ENCODE results near the gene CASP9. TPM values are rescaled to one million over a fixed set of nuclear protein-coding genes. Genes with fewer than 3 reads are reported as not detected.
"Not testable (repeated sequence)": the region's sequence is repeated elsewhere in the genome, so short reads cannot be mapped to it uniquely, and the experiment has no call there.

The CASP9 gene
- total RNA-seq, 1 donor from 2014 or later = 18.6 TPM

GRCh38 chr1:15484443-15484842, 39.6 kb downstream of the CASP9 start:
- H3K27ac Mint-ChIP-seq; H3K27me3 Mint-ChIP-seq (ENCODE audit: low read depth); intact Hi-C loops (cut with micrococcal nuclease); H3K4me1 Mint-ChIP-seq (ENCODE audit: low read depth); H3K9me3 Mint-ChIP-seq; H3K4me3 Mint-ChIP-seq (ENCODE audit: low read depth); DNase-seq (ENCODE audit: low spot score): not testable (repeated sequence)
- peaks cover 14% of the 10 kb centered on the region for H3K36me3 Mint-ChIP-seq (ENCODE audit: low read depth)

DNA sequence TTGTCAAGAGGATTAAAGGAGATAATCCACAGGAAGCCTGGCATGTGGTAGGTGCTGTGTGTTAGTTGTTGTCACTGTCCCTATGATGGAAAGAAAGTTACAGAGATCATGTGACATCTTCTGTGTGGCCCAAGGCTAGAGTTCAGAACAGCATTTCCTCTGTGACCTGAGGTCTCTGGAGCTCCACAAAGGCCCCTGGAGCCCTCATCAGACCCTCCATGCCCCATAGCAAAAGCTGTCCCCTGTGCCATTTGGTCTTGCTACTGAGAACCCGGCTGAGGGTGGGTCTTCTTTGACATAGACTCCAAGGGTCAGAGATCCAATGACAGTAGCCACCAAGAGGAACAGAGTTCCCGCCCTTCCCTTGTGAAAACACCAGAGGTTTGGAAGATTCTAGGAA, 40.0 kb downstream of the CASP9 start:
- H3K4me3 Mint-ChIP-seq (ENCODE audit: low read depth) = no peak overlapping the region
- intact Hi-C loops (cut with micrococcal nuclease) = no loop called here
- no peak for DNase-seq (ENCODE audit: low spot score)
- H3K27me3 Mint-ChIP-seq (ENCODE audit: low read depth) = no peaks in the 10 kb centered on the region
- no peaks in the 10 kb centered on the region for H3K4me1 Mint-ChIP-seq (ENCODE audit: low read depth)
- H3K36me3 Mint-ChIP-seq (ENCODE audit: low read depth) = peaks cover 9% of the 10 kb centered on the region
- no peaks in the 10 kb centered on the region for H3K9me3 Mint-ChIP-seq
- H3K27ac Mint-ChIP-seq = no peak overlapping the region

GRCh38 chr1:15482983-15483543, 41.0 kb downstream of the CASP9 start:
- H3K9me3 Mint-ChIP-seq; DNase-seq (ENCODE audit: low spot score); H3K4me3 Mint-ChIP-seq (ENCODE audit: low read depth); H3K36me3 Mint-ChIP-seq (ENCODE audit: low read depth); H3K27ac Mint-ChIP-seq; intact Hi-C loops (cut with micrococcal nuclease); H3K27me3 Mint-ChIP-seq (ENCODE audit: low read depth); H3K4me1 Mint-ChIP-seq (ENCODE audit: low read depth): not testable (repeated sequence)

DNA sequence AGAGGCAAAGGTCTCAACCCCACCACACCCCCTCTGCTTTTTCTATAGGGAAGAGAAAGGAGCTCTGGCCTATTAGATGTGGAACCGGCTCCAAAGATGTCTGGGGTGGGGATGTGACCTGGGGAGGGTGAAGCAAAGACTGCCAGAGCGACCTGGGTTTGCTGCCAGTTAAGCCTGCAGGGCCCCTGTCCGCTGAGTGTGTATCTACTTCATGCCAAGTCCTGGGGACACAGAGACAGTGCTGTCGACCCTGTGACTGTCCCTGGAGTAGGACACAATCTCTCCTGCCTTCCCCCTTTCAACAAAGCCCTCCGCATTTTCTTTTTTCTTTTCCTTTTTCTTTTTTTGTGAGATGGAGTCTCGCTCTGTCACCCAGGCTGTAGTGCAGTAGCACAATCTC, 41.6 kb downstream of the CASP9 start:
- intact Hi-C loops (cut with micrococcal nuclease); DNase-seq (ENCODE audit: low spot score); H3K4me3 Mint-ChIP-seq (ENCODE audit: low read depth); H3K4me1 Mint-ChIP-seq (ENCODE audit: low read depth); H3K27me3 Mint-ChIP-seq (ENCODE audit: low read depth); H3K9me3 Mint-ChIP-seq; H3K27ac Mint-ChIP-seq; H3K36me3 Mint-ChIP-seq (ENCODE audit: low read depth): not testable (repeated sequence)

- Mint-ChIP-seq H3K4me1 (ENCODE audit: low read depth) (no peaks in the 10 kb centered on the region), H3K27me3 (ENCODE audit: low read depth) (no peaks in the 10 kb centered on the region), H3K9me3 (no peaks in the 10 kb centered on the region), H3K36me3 (ENCODE audit: low read depth) (no peaks in the 10 kb centered on the region), H3K27ac (no peak overlapping the region), H3K4me3 (ENCODE audit: low read depth) (no peak overlapping the region)
- intact Hi-C loops (cut with micrococcal nuclease) = no loop called here
- DNase-seq (ENCODE audit: low spot score) = no peak
Observed at GRCh38 chr1:15479654-15480347, 44.2 kb downstream of the CASP9 start.

DNA sequence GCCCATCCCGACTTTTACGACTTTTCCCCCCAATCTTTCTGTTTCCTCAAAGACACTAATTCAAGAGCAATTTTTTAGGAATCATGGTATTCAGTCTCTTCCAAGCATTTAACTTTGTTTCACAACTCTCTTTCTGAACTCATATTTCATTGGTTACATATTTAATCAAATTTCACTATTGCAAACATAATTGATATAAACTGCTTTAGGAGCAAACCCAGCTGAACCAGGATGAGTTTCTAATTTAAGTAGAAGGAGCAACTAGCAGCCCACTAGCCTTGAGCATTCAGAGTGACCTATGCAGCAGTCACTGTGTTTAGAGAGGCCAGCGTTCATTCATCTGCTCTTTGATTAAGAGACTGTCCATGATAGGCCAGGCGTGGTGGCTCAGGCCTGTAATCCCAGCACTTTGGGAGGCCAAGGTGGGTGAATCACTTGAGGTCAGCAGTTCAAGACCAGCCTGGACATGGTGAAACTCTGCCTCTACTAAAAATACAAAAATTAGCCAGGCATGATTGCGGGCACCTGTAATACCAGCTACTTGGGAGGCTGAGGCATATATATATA, 46.3 kb downstream of the CASP9 start:
- H3K9me3 Mint-ChIP-seq = no peaks in the 10 kb centered on the region
- no peaks in the 10 kb centered on the region for H3K27me3 Mint-ChIP-seq (ENCODE audit: low read depth)
- no peak for DNase-seq (ENCODE audit: low spot score)
- H3K4me3 Mint-ChIP-seq (ENCODE audit: low read depth) = no peak overlapping the region
- H3K36me3 Mint-ChIP-seq (ENCODE audit: low read depth) = no peaks in the 10 kb centered on the region
- intact Hi-C loops (cut with micrococcal nuclease) = no loop called here
- H3K27ac Mint-ChIP-seq = no peak overlapping the region
- H3K4me1 Mint-ChIP-seq (ENCODE audit: low read depth) = no peaks in the 10 kb centered on the region

- no peak for DNase-seq (ENCODE audit: low spot score)
- no peaks in the 10 kb centered on the region for H3K36me3 Mint-ChIP-seq (ENCODE audit: low read depth)
- H3K27ac Mint-ChIP-seq = no peak overlapping the region
- H3K4me3 Mint-ChIP-seq (ENCODE audit: low read depth) = no peak overlapping the region
- no peaks in the 10 kb centered on the region for H3K4me1 Mint-ChIP-seq (ENCODE audit: low read depth)
- no peaks in the 10 kb centered on the region for H3K27me3 Mint-ChIP-seq (ENCODE audit: low read depth)
- H3K9me3 Mint-ChIP-seq = no peaks in the 10 kb centered on the region
- intact Hi-C loops (cut with micrococcal nuclease) = no loop called here
Observed at GRCh38 chr1:15476927-15477326, 47.1 kb downstream of the CASP9 start.

- intact Hi-C loops (cut with micrococcal nuclease) = no loop called here
- H3K27me3 Mint-ChIP-seq (ENCODE audit: low read depth) = no peaks in the 10 kb centered on the region
Observed at GRCh38 chr1:15475752-15476314, 48.2 kb downstream of the CASP9 start, which contains the start of gene CELA2B. TSS of gene CELA2B (plus strand) at chr1:15476104. CDS start at chr1:15476126, 22 bp downstream.

DNA sequence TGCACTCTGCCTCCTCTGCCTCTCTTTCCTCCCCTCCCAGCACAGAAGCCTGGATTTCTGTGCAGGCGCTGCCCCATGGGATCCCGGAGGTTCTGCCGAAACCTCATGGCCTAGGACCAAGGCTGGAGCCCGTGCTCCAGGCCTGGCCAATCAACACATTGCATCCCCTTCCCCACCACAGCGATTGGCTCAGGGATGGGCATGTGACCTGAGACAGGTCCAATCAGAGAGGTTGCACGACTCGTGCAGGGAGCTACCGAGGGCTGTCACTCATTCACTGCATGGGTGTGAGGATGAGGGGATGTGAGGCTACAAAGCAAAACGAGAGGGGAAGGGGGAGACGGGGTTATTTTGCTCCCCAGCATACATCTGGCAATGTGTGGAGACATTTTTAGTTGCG, 51.4 kb downstream of the CASP9 start:
- Mint-ChIP-seq H3K36me3 (ENCODE audit: low read depth) (no peaks in the 10 kb centered on the region), H3K4me3 (ENCODE audit: low read depth) (no peak overlapping the region), H3K9me3 (no peaks in the 10 kb centered on the region), H3K27ac (no peak overlapping the region), H3K4me1 (ENCODE audit: low read depth) (no peaks in the 10 kb centered on the region), H3K27me3 (ENCODE audit: low read depth) (no peaks in the 10 kb centered on the region)
- DNase-seq (ENCODE audit: low spot score) = no peak
- intact Hi-C loops (cut with micrococcal nuclease) = no loop called here

More at GRCh38 chr1:15475752-15476314, 48.2 kb downstream of the CASP9 start, which contains the start of gene CELA2B:
- no peak for DNase-seq (ENCODE audit: low spot score)
- Mint-ChIP-seq H3K36me3 (ENCODE audit: low read depth) (no peaks in the 10 kb centered on the region), H3K27ac (no peak within 1 kb of the TSS), H3K4me3 (ENCODE audit: low read depth) (no peak within 1 kb of the TSS), H3K9me3 (no peaks in the 10 kb centered on the region), H3K4me1 (ENCODE audit: low read depth) (no peaks in the 10 kb centered on the region)

- H3K4me3 Mint-ChIP-seq (ENCODE audit: low read depth); H3K27me3 Mint-ChIP-seq (ENCODE audit: low read depth); DNase-seq (ENCODE audit: low spot score); H3K36me3 Mint-ChIP-seq (ENCODE audit: low read depth); H3K4me1 Mint-ChIP-seq (ENCODE audit: low read depth); H3K27ac Mint-ChIP-seq; H3K9me3 Mint-ChIP-seq; intact Hi-C loops (cut with micrococcal nuclease): not testable (repeated sequence)
Observed at GRCh38 chr1:15471723-15472122, 52.3 kb downstream of the CASP9 start.

DNA sequence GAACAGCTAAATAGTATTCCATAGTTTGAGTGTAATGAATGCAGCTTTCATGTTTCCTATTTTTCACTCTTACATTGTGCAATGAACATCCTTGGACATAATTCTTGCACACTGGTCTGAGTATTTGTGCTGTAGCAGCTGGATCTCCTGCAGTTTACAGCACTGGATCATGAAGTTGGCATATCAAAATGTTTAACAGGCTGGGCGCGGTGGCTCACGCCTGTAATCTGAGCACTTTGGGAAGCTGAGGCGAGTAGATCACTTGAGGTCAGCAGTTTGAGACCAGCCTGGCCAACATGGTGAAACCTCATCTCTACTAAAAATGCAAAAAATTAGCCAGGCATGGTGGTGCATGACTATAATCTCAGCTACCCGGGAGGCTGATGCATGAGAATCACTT, 52.9 kb downstream of the CASP9 start:
- H3K27ac Mint-ChIP-seq; H3K4me1 Mint-ChIP-seq (ENCODE audit: low read depth); intact Hi-C loops (cut with micrococcal nuclease); DNase-seq (ENCODE audit: low spot score); H3K9me3 Mint-ChIP-seq; H3K4me3 Mint-ChIP-seq (ENCODE audit: low read depth); H3K36me3 Mint-ChIP-seq (ENCODE audit: low read depth); H3K27me3 Mint-ChIP-seq (ENCODE audit: low read depth): not testable (repeated sequence)

DNA sequence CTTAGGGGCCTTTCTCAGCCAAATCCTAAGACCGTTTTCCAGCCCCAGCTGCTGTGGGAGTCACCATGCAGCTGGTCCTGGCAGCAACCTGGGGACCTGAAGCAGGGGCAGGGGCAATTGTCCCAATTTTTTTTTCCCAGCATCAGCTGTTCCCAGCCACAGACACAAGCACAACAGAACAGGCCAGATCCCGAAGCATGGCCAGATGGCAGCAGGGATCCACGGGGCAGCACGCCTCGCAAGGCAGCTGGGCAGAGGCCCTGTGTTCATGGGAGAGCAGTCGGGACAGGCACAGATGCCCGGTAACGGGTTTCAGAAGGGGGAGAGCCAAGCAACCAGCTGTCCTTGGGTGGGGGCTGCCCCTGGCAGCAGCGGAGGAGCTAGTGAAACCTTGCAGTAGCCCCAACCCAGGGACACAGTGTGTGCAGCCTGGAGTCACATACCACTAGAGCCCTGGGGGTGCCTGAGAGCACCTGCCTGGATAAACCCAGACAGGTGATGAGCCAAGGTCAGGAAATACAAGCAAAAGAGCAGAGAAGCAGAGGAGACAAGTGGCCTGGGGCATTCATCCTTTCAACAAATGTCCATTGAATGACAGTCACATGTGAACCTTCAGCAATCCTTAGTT, 54.1 kb downstream of the CASP9 start:
- intact Hi-C loops (cut with micrococcal nuclease); H3K27me3 Mint-ChIP-seq (ENCODE audit: low read depth); H3K4me1 Mint-ChIP-seq (ENCODE audit: low read depth); H3K9me3 Mint-ChIP-seq; H3K27ac Mint-ChIP-seq; DNase-seq (ENCODE audit: low spot score); H3K4me3 Mint-ChIP-seq (ENCODE audit: low read depth); H3K36me3 Mint-ChIP-seq (ENCODE audit: low read depth): not testable (repeated sequence)

- Mint-ChIP-seq H3K4me3 (ENCODE audit: low read depth) (no peak overlapping the region), H3K4me1 (ENCODE audit: low read depth) (no peaks in the 10 kb centered on the region), H3K36me3 (ENCODE audit: low read depth) (no peaks in the 10 kb centered on the region), H3K27ac (no peak overlapping the region), H3K27me3 (ENCODE audit: low read depth) (peaks cover 3% of the 10 kb centered on the region), H3K9me3 (no peaks in the 10 kb centered on the region)
- DNase-seq (ENCODE audit: low spot score) = no peak
- intact Hi-C loops (cut with micrococcal nuclease) = no loop called here
Observed at GRCh38 chr1:15469361-15469760, 54.7 kb downstream of the CASP9 start.

All from activated T-helper 2 cell treated with anti-CD3 and anti-CD28 coated beads, Interferon-gamma antibody, Interleukin-2, Interleukin-4, amounts not matched to agents 10 μg/mL and 5 μg/mL and 100 μg/mL, durations not matched to agents 14 hours and 24 hours and 36 hours (primary cell).